HCEC 1CT (cell line): Measurements from ENCODE around the gene LRRC73.
"Not testable (repeated sequence)": the region's sequence is repeated elsewhere in the genome, so short reads cannot be mapped to it uniquely, and the experiment has no call there.

Source experiments
- DNase-seq: peaks from one replicate; pipeline ENCODE4 v3.0.0-alpha.2; 2017

The LRRC73 gene

GRCh38 chr6:43509984-43510826 is at the start of gene LRRC73:
Gene LRRC73, minus strand, starts transcription at chr6:43510346. Its CDS starts 561 bp downstream, at chr6:43509785.
- peak; percentile 65 for DNase-seq

- DNase-seq, result no peak
These were observed 49.2 kb upstream of the LRRC73 start for GRCh38 chr6:43559328-43559727.

- DNase-seq, result not testable (repeated sequence)
These were observed 47.5 kb upstream of the LRRC73 start for GRCh38 chr6:43557620-43558019.

GRCh38 chr6:43547222-43547621 is 37.1 kb upstream of the LRRC73 start:
- no peak for DNase-seq

GRCh38 chr6:43544461-43544860 is 34.3 kb upstream of the LRRC73 start:
- no peak for DNase-seq

GRCh38 chr6:43541774-43542471 is 31.8 kb upstream of the LRRC73 start:
- DNase-seq, result no peak

GRCh38 chr6:43540507-43540906 is 30.4 kb upstream of the LRRC73 start:
- DNase-seq, result no peak

GRCh38 chr6:43539409-43539808 is 29.3 kb upstream of the LRRC73 start:
- DNase-seq, result not testable (repeated sequence)

- not testable (repeated sequence) for DNase-seq
These were observed 28.8 kb upstream of the LRRC73 start for GRCh38 chr6:43538986-43539385.

- no peak for DNase-seq
These were observed 22.1 kb upstream of the LRRC73 start for GRCh38 chr6:43532201-43532600.

- no peak for DNase-seq
These were observed 14.4 kb upstream of the LRRC73 start for GRCh38 chr6:43524483-43524961.

GRCh38 chr6:43523284-43523683 is 13.1 kb upstream of the LRRC73 start:
- DNase-seq, result no peak

- DNase-seq, result no peak
These were observed 12.6 kb upstream of the LRRC73 start for GRCh38 chr6:43522547-43523261.

GRCh38 chr6:43521836-43522235 is 11.7 kb upstream of the LRRC73 start:
- no peak for DNase-seq

- no peak for DNase-seq
These were observed 10.0 kb upstream of the LRRC73 start for GRCh38 chr6:43520097-43520496.

- peak; percentile 29 for DNase-seq
These were observed 7.6 kb upstream of the LRRC73 start for GRCh38 chr6:43517505-43518357.

GRCh38 chr6:43516697-43517504 is 6.8 kb upstream of the LRRC73 start, which contains the start of the genes POLR1C and YIPF3:
Gene POLR1C, plus strand, starts transcription at chr6:43517089. Its CDS starts 21 bp downstream, at chr6:43517110.
Gene YIPF3, minus strand, starts transcription at chr6:43516926. Its CDS starts 119 bp downstream, at chr6:43516807.
- peak; percentile 96 for DNase-seq

- DNase-seq, result no peak
These were observed 6.2 kb upstream of the LRRC73 start for GRCh38 chr6:43516367-43516696.

GRCh38 chr6:43515808-43516207 is 5.7 kb upstream of the LRRC73 start:
- DNase-seq, result no peak

- no peak for DNase-seq
These were observed 1.8 kb upstream of the LRRC73 start for GRCh38 chr6:43511824-43512415.

- DNase-seq, result no peak
These were observed 649 bp upstream of the LRRC73 start for GRCh38 chr6:43510827-43511163.
